Fibroblast of skin of right biceps (primary cell): ENCODE data around the gene RPUSD2.
"Not testable (repeated sequence)": the region's sequence is repeated elsewhere in the genome, so short reads cannot be mapped to it uniquely, and the experiment has no call there.

Source experiments
- DNase-seq: peaks from one replicate; pipeline ENCODE4 v3.0.0-alpha.2; 2013

RPUSD2 gene

GRCh38 chr15:40565333-40566238 lies 3.5 kb upstream of the RPUSD2 start:
- DNase-seq: no peak

GRCh38 chr15:40567111-40567510 lies 2.0 kb upstream of the RPUSD2 start:
- DNase-seq: no peak

DNA sequence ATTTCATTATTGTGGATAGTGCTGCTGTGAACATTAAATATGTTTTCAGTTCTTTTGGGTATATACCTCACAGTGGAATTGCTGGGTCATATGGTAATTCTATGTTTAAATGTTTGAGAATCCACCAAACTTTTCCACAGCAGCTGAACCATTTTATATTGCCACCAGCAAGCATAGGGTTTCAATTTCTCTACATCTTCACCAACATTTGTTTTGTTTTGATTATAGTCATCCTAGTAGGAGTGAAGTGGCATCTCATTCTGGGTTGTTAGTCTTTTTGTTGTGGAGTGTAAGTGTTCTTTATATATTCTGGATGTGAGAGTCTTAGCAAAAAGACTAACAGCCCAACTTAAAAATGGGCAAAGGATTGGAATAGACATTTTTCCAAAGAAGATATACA lies 6.0 kb downstream of the RPUSD2 start:
- DNase-seq: no peak

DNA sequence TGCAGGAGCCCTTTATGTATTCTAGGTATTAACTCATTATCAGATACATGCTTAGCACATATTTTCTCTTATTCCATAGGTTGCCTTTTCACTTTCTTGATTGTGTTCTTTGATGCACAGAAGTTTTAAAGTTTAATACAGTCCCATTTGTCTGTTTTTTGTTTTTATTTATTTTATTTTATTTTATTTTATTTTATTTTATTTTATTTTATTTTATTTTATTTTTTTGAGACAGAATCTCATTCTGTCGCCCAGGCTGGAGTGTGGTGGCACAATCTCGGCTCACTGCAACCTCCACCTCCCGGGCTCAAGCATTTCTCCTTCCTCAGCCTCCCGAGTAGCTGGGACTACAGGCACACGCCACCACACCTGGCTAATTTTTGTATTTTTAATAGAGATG lies 7.8 kb downstream of the RPUSD2 start:
- not testable (repeated sequence) for DNase-seq

DNA sequence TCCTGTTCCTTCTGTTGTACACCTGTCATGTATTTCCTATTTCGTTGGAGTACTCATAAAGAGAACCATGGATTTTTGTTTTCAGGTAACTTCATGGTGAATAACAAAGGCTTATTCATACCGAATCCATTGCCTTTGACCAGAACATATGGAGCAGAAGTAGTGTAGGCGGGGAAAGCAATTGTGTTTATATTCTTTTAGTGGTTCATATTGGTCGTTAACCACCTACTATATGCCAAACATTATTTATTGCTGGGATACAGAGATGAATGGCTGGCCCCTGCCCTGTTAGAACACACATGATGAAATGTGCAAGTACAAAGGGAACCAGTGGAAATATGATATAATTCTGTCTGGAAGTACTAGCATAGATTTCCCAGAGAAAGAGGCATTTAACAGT lies 9.8 kb downstream of the RPUSD2 start:
- no peak for DNase-seq

DNA sequence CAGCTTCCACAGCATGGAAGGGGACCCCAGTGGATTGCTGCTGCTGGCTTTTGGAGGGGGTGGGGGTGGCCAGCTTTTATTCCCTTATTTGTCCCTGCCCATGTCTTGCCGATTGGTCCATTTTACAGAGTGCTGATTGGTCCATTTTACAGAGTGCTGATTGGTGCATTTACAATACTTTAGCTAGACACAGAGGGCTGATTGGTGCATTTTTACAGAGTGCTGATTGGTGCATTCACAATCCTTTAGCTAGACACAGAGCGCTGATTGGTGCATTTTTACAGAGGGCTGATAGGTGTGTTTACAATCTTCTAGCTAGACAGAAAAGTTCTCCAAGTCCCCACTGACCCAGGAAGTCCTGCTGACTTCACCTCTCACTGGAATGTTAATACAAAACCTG lies 12.7 kb downstream of the RPUSD2 start:
- not testable (repeated sequence) for DNase-seq

DNA sequence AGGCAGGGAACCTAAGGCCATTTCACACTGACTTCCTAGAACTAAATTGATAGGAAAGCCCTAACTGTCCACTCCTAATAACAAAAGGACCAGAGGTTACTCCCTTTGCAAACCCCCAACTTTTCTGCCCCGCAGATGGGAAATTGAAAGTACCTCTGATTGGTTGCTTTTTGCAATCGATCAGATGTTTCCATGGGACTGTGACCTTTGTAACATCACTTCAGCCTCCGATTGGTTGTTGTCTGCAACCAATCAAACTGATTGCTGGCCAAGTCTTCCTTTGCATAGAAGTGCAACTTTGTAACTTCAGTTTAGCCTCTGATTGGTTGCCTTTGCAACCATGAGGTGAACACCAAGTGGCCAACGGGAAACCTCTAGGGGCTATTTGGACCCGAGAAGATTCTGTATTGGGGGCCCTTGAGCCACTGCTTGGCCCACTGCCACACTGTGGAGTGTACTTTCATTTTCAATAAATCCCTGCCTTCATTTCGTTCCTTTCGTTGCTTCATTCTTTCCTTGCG lies 13.7 kb downstream of the RPUSD2 start:
- DNase-seq: no peak

DNA sequence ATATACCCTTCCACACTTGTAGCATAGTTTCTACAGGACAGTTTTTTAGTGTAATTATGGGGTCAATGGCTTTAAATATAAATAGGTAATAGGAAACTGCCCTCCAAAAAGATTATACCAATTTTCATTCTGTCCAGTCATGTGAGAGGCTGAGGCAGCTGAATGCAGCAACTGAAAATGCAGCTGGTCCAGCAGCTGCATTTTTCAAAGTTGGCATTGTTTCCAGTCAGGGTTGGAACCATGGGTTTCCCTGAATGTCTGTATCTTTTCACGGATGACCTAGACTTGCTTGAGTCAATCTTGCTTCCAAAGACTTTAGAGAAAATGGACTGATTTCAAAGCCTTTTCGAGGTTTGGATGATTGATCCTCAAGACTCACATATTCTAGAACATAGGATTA lies 15.1 kb downstream of the RPUSD2 start:
- no peak for DNase-seq

- DNase-seq: no peak
Measured at GRCh38 chr15:40590667-40591050, 21.6 kb downstream of the RPUSD2 start.

- no peak for DNase-seq
Measured at GRCh38 chr15:40591389-40591788, 22.3 kb downstream of the RPUSD2 start.

DNA sequence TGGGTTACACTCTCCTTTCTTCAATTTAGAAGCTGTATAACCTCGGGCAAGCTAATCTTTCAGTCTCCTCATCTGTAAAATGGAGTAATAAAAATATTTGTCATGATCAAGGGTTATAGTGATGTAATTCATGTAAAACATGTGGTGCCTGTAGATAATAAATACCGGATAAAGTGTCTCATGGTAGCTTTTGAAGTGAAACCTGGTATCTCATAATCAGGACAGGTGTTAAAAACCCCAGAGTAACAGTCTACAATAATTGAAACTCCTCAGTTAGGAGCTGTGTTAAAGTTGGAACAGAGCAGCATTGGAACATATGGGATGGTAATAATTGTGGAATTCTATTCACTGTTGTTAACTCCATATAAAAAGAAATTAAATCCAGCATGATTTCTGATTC lies 24.1 kb downstream of the RPUSD2 start:
- no peak for DNase-seq

- peak; percentile 94 for DNase-seq
Measured at GRCh38 chr15:40593588-40594428, 24.7 kb downstream of the RPUSD2 start, which contains the start of gene KNL1. KNL1 (plus strand) TSS chr15:40594249; CDS start chr15:40602932, 8,683 bp downstream.

DNA sequence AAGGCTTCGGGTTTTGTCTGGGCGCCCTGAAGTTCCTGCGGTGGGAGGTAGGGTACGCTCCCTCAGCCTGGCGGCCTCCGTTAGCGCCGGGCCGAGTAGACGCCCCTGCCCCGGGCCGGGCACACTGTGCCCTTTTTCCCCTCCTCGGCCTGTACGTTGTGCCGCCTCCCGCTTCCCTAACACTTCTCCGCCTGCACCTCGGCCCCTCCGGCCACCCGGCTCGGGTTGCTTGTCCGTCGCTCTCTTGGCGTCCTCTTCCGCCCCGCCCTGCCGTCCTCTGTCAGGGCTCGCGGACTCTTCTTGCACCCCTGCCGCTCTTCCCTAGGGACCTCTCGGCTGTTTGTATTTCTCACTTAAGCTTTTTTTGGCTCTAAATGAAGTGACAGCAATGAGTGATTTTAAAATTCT lies 25.3 kb downstream of the RPUSD2 start:
- DNase-seq: peak; percentile 54

DNA sequence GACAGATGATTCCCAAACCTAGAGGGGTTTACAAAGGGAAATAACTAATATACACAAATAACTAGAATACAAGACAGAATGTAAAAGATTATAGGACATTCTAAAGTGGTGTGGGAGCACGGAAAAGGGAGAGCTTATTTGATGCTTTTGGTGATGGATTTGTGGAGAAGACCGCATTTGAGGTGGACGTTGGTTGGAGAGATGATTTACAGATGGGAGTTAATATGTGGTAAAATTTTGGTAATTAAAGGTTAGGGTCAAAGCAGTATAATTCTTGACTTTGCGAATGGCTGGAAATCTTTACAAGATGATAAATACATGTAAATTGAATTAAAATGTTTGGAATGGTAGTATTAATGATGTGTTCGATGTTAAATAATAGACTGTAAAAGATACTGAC lies 26.1 kb downstream of the RPUSD2 start:
- no peak for DNase-seq

DNA sequence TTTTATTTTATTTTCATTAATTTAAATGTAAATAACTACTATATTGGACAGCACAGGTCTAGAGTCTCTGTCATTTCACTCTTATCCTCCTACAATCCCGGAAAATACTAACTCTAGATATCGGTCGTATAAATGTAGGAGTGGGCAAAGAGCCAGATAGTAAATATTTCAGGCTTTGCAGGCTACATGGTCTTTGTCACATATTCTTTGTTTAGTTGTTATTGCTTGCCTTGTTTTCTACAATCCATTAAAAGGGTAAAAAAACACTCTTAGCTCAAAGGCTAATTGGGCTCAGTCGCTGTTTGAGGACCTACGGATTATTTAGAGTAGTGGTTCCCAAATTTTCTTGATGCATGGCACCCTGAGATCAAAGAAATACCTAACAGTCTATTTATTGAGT lies 26.7 kb downstream of the RPUSD2 start:
- DNase-seq: no peak

DNA sequence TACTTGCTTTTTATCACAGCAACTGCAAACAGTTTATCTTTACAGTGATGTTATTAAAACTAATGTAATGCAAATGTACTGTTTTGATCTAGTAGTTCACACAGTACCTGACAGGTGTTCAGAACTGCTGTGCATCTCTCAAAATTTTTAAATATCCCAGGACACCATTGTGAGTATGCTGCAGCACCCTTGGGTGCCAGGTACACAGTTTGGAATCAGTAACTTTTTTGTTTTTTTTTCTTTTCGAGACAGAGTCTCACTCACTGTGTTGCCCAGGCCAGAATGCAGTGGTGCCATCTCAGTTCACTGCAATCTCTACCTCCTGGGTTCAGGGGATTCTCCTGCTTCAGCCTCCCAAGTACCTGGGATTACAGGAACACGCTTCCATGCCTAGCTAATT lies 27.9 kb downstream of the RPUSD2 start:
- DNase-seq: no peak

DNA sequence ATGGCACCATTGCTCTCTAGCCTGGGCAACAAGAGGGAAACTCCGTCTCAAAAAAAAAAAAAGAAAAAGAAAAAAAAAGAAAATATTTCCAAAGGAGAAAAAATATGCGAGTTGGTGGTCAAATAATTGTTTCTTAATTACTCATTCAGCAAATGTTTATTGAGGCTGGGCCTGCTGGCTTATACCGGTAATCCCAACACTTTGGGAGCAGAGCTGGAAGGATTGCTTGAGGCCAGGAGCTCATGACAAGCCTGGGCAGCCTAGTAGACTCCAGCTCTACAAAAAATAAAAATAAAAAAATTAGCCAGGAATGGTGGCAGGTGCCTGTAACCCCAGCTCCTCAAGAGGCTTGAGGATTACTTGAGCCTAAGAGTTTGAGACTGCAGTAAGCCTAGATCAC lies 29.0 kb downstream of the RPUSD2 start:
- DNase-seq: peak; percentile 18

DNA sequence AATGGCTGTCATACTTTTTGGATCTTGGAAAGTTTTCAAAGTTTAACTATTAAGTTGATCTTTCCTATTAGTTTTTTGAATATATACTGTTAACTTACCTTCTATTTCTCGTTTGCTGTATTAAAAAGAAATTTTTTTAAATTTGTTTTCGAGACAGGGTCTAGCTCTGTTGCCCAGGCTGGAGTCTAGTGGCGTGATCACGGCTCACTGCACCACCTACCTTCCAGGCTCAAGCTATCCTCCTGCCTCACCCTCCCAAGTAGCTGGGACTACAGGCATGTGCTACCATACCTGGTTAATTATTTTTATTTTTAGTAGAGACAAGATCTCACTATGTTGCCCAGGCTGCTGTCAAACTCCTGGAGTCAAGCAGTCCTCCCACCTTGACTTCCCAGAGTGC lies 29.6 kb downstream of the RPUSD2 start:
- no peak for DNase-seq

DNA sequence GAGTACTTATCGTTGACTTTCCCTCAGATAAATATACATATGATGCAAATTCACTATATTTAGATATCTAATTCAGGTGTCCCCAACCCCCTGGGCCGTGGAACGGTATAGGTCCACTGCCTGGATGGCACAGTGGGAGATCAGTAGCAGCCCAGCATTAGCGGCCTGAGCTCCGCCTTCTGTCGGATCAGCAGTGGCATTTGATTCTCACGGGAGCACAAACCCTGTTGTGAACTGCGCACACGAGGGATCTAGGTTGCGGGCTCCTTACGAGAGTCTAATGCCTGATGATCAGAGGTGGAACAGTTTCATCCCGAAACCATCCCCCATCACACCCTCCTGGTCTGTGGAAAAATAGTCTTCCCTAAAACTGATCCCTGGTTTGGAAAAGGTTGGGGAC lies 31.9 kb downstream of the RPUSD2 start:
- no peak for DNase-seq

DNA sequence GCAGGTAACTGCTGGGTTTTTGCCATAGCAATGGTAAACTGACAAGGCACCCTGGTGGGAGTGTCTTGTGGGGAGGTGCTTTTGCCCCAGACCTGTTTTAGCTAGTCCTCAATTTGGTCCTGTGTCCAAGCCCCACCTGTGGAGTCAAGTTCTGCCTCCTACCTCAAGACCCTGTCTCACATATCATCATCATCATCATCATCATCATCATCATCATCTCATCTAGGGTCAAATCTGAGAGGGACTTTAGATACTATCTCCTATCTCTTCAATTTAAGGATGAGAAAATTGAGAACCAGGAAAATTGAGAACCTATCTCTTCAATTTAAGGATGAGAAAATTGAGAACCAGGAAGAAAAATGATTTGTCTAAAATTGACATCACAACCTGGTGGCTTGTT lies 34.8 kb downstream of the RPUSD2 start:
- no peak for DNase-seq

- DNase-seq: no peak
Measured at GRCh38 chr15:40613080-40613479, 44.0 kb downstream of the RPUSD2 start.

DNA sequence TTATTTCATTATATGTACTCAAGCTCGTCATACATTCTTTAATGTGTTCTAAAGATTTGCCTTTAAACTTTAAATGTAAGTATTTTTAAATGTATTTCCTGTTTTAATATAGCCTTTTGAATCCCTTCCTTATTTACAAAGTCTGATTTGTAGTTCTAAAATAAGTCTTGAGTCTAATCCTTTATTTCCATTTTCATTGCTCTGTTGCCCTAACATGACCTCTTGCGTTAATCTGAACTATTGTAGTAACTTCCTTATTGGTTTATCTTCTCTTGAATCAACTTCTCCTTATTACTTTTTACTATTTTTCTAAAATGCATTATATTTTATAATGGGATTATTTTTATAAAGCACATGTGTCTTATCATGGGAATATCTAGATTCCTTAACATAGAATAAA lies 48.9 kb downstream of the RPUSD2 start:
- DNase-seq: no peak

DNA sequence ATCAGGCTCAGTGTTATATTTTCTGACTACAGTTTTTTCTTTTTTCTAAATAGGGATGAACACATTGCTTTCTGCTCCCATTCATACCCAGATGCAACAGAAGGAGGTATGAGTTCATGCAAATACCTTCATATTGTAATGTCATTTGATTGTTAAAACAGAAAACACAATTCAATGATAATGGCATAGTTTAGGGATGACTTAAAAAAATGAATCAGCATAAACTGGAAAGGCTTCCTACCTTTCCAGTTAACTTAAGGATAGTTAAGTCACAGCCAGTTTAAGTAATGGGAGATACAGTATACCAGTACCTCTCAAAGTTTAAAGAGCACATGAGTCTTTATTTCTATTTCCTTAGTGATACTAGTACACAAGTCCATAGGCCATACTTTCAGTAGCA lies 49.8 kb downstream of the RPUSD2 start:
- no peak for DNase-seq

GRCh38 chr15:40623361-40623760 lies 54.3 kb downstream of the RPUSD2 start:
- no peak for DNase-seq
